SK-N-SH (cell line): ENCODE measurements around the gene SIRPA. TPM values are rescaled to one million over a fixed set of nuclear protein-coding genes. Genes with fewer than 3 reads are reported as not detected.

ENCODE experiments used
- CTCF ChIA-PET: fragments of 300-600, 350-600 bp; formaldehyde crosslinking; extraction: SDS; loops from one replicate; lab custom pipeline; 2021; lab: Yijun Ruan, JAX
- POLR2A ChIA-PET: fragments of 350-600 bp; sonication (Branson Sonifier 250); formaldehyde crosslinking; extraction: SDS; loops from one replicate; lab custom pipeline; 2020; ENCODE audit warnings: antibody characterized with exemption, inconsistent platforms; lab: Yijun Ruan, JAX
- DNase-seq: peaks from one replicate; pipeline ENCODE4 v3.0.0; 2012
- H2AFZ ChIP-seq: fragments of 200-600 bp; sonication (generic); 2 replicates; pipeline ENCODE4 v1.8.1; 2016; ENCODE audit warnings: antibody characterized with exemption, mild to moderate bottlenecking, low read depth
- H3F3A ChIP-seq: fragments of 200-600 bp; sonication (generic); replicated peaks from 2 replicates; pipeline ENCODE3; 2016; ENCODE audit warnings: antibody characterized with exemption, mild to moderate bottlenecking; ENCODE audit not compliant: insufficient read depth
- H3K27ac ChIP-seq, 2 experiments: fragments of 200-500 bp in 1 of 2; fragments of 200-600 bp in 1 of 2; sonication (Bioruptor generic) in 1 of 2; sonication (generic), shearing (Covaris generic) in 1 of 2; 2 replicates each; pipeline versions ENCODE4 v1.5.1 to v1.6.1; 2014 to 2016; ENCODE audit warnings: low read depth in 2 of 2, inconsistent platforms in 1 of 2, low read length in 1 of 2, mild to moderate bottlenecking in 1 of 2, mixed read lengths in 1 of 2
- H3K27me3 ChIP-seq: fragments of 200-600 bp; sonication (generic), shearing (Covaris generic); 2 replicates; pipeline ENCODE4 v1.6.1; 2016; ENCODE audit warnings: mixed run types; ENCODE audit not compliant: insufficient read depth
- H3K36me3 ChIP-seq, 2 experiments: fragments of 200-500 bp in 1 of 2; fragments of 200-600 bp in 1 of 2; sonication (Bioruptor generic) in 1 of 2; sonication (generic) in 1 of 2; replicated peaks in 1 of 2; 2 replicates each; pipeline versions ENCODE3 to v1.5.1; 2014 to 2016; ENCODE audit warnings: low read length in 1 of 2, mild to moderate bottlenecking in 1 of 2; ENCODE audit not compliant: insufficient read depth in 2 of 2, control insufficient read depth in 1 of 2
- H3K4me1 ChIP-seq, 2 experiments: fragments of 200-500 bp in 1 of 2; fragments of 200-600 bp in 1 of 2; sonication (Bioruptor generic) in 1 of 2; sonication (generic), shearing (Covaris generic) in 1 of 2; 2 replicates each; pipeline versions ENCODE4 v1.5.1 to v1.6.1; 2014 to 2016; ENCODE audit warnings: low read depth in 1 of 2, low read length in 1 of 2, mixed run types in 1 of 2; ENCODE audit not compliant: insufficient read depth in 2 of 2, control insufficient read depth in 1 of 2
- H3K4me2 ChIP-seq: fragments of 200-600 bp; sonication (generic), shearing (Covaris generic); 2 replicates; pipeline ENCODE4 v1.6.1; 2017; ENCODE audit warnings: mixed run types
- H3K4me3 ChIP-seq, 2 experiments: fragments of 200-500 bp in 1 of 2; fragments of 200-600 bp in 1 of 2; sonication (Bioruptor generic) in 1 of 2; sonication (generic), shearing (Covaris generic) in 1 of 2; 2 replicates each; pipeline versions ENCODE4 v1.5.1 to v1.8.1; 2014 to 2016; ENCODE audit warnings: low read depth in 2 of 2, inconsistent platforms in 1 of 2, low read length in 1 of 2, mild to moderate bottlenecking in 1 of 2, mixed read lengths in 1 of 2, moderate library complexity in 1 of 2
- H3K79me2 ChIP-seq: fragments of 200-600 bp; sonication (generic); 2 replicates; pipeline ENCODE4 v1.8.1; 2017; ENCODE audit warnings: mild to moderate bottlenecking; ENCODE audit not compliant: insufficient read depth
- H3K9ac ChIP-seq: fragments of 200-600 bp; sonication (generic); 2 replicates; pipeline ENCODE4 v1.6.1; 2017; ENCODE audit warnings: mixed run types
- H3K9me2 ChIP-seq: fragments of 200-600 bp; sonication (generic); 2 replicates; pipeline ENCODE4 v1.6.1; 2017; ENCODE audit warnings: mixed run types
- H3K9me3 ChIP-seq: fragments of 200-600 bp; sonication (generic); 2 replicates; pipeline ENCODE4 v1.6.1; 2017; ENCODE audit warnings: mixed run types, mild to moderate bottlenecking, moderate library complexity
- H4K20me1 ChIP-seq: fragments of 200-600 bp; sonication (generic); 2 replicates; pipeline ENCODE4 v1.6.1; 2017; ENCODE audit warnings: mild to moderate bottlenecking, mixed run types; ENCODE audit not compliant: insufficient read depth
- CHD2 ChIP-seq: fragments of 150-350 bp; IDR thresholded peaks from 2 replicates; pipeline ENCODE4 v1.6.1; 2018; ENCODE audit warnings: low read length; ENCODE audit not compliant: partially characterized antibody
- CTCF ChIP-seq: fragments of 200-600 bp; sonication (generic); IDR thresholded peaks from 2 replicates; pipeline ENCODE4 v1.6.1; 2017; ENCODE audit warnings: antibody characterized with exemption, mild to moderate bottlenecking, moderate library complexity
- ELF1 ChIP-seq: IDR thresholded peaks from 2 replicates; pipeline ENCODE4 v1.4.0; 2012
- EP300 ChIP-seq, 2 experiments: IDR thresholded peaks; 2 replicates each; pipeline versions ENCODE4 v1.4.0 to v1.6.1; 2012; ENCODE audit warnings: borderline replicate concordance in 1 of 2, low read depth in 1 of 2, low read length in 1 of 2
- EZH2phosphoT487 ChIP-seq: fragments of 200-600 bp; sonication (generic); IDR thresholded peaks from 2 replicates; pipeline ENCODE4 v1.6.1; 2017; ENCODE audit warnings: low read depth, mixed run types, mild to moderate bottlenecking, antibody characterized with exemption, moderate library complexity, borderline replicate concordance
- FOSL2 ChIP-seq: IDR thresholded peaks from 2 replicates; pipeline ENCODE4 v1.4.0; 2012; ENCODE audit warnings: low read depth, mild to moderate bottlenecking, moderate library complexity, borderline replicate concordance
- GATA2 ChIP-seq: sonication (generic); formaldehyde crosslinking; IDR thresholded peaks from 2 replicates; pipeline ENCODE4 v1.5.0; 2020; ENCODE audit warnings: mild to moderate bottlenecking, missing genetic modification reagents
- JUND ChIP-seq: IDR thresholded peaks from 2 replicates; pipeline ENCODE4 v1.4.0; 2012
- MXI1 ChIP-seq: IDR thresholded peaks from 2 replicates; pipeline ENCODE4 v1.6.1; 2012; ENCODE audit warnings: mild to moderate bottlenecking, low read depth, low read length, improper control_type of control experiment
- NRF1 ChIP-seq: IDR thresholded peaks from 2 replicates; pipeline ENCODE4 v1.6.1; 2012; ENCODE audit warnings: low read depth, mild to moderate bottlenecking, low read length
- POLR2AphosphoS5 ChIP-seq: IDR thresholded peaks from 2 replicates; pipeline ENCODE4 v1.6.1; 2012; ENCODE audit warnings: low read depth, low read length
- REST ChIP-seq: IDR thresholded peaks from 2 replicates; pipeline ENCODE4 v1.6.1; 2012; ENCODE audit warnings: mild to moderate bottlenecking, low read depth, low read length, moderate library complexity
- RXRA ChIP-seq: IDR thresholded peaks from 2 replicates; pipeline ENCODE4 v1.4.0; 2012; ENCODE audit warnings: low read depth, mild to moderate bottlenecking, borderline replicate concordance
- TCF12 ChIP-seq: IDR thresholded peaks from 2 replicates; pipeline ENCODE4 v1.4.0; 2012
- TEAD4 ChIP-seq: IDR thresholded peaks from 2 replicates; pipeline ENCODE4 v1.4.0; 2012; ENCODE audit warnings: mild to moderate bottlenecking, borderline replicate concordance; ENCODE audit not compliant: insufficient read depth
- YY1 ChIP-seq: IDR thresholded peaks from 2 replicates; pipeline ENCODE4 v1.4.0; 2012; ENCODE audit warnings: low read depth, mild to moderate bottlenecking
- ZBTB33 ChIP-seq: IDR thresholded peaks from 2 replicates; pipeline ENCODE4 v1.4.0; 2012; ENCODE audit warnings: low read depth, borderline replicate concordance
- WGBS: methylation state at CpG from one replicate; pipeline ENCODE4 v1.1.6; 2017; ENCODE audit warnings: low lambda C conversion rate; 5-methylcytosine and 5-hydroxymethylcytosine counted together
- polyA plus RNA-seq, 3 experiments: library from polyadenylated mRNA; depleted of rRNA; stranded (reverse); fragments of >200 nt; gene quantifications; 2 replicates each; pipeline ENCODE4 v1.2.3, GENCODE V29; 2012

Gene SIRPA
- polyA plus RNA-seq, 1 of the 3 experiments (the other 2 are of a cell fraction), result 9.1 TPM

- no peak for DNase-seq
- no peaks in the 10 kb centered on the region for H3K36me3 ChIP-seq
- no peak overlapping the region for H3K27ac ChIP-seq
- POLR2A ChIA-PET, result no interaction called here
- 54% methylated on average over 3 of the region's 3 CpGs for WGBS
- no peak overlapping the region for H3K9ac ChIP-seq
- H3K27me3 ChIP-seq, result no peaks in the 10 kb centered on the region
- no peaks in the 10 kb centered on the region for H4K20me1 ChIP-seq
- H2AFZ ChIP-seq, result no peak overlapping the region
- TF ChIP-seq TEAD4, result no peak
- no peak for TF ChIP-seq MXI1
- TF ChIP-seq ELF1, result no peak
- no peak for TF ChIP-seq CHD2
- no peak for TF ChIP-seq NRF1
- TF ChIP-seq ZBTB33, result no peak
- TF ChIP-seq EP300 (IDR thresholded peaks at IDR 0.05; ENCODE audit: borderline replicate concordance in 1 of 2, low read depth in 1 of 2, low read length in 1 of 2), result no peak
- no peak for TF ChIP-seq JUND
- no peak for TF ChIP-seq FOSL2
- H3K4me1 ChIP-seq, result peaks cover 0 to 6% of the 10 kb centered on the region in 2 experiments; a peak in 1 of 4 replicates
- no peak overlapping the region for H3K4me2 ChIP-seq
- no peak overlapping the region for H3K4me3 ChIP-seq
- no peaks in the 10 kb centered on the region for H3K9me2 ChIP-seq
- H3K9me3 ChIP-seq, result no peaks in the 10 kb centered on the region
- CTCF ChIA-PET, result interaction anchor here (1.2 to 1.5 kb wide), 4 partner anchors 11 to 140 kb away, joined by 3 to 5 read pairs (median 4); no protein-coding TSS in a partner anchor
- no peaks in the 10 kb centered on the region for H3F3A ChIP-seq
- no peaks in the 10 kb centered on the region for H3K79me2 ChIP-seq
These were observed 28.4 kb upstream of the SIRPA start for GRCh38 chr20:1866834-1867233.

- POLR2A ChIA-PET, result no interaction called here
- WGBS, result 60% methylated on average over 3 of the region's 3 CpGs
- CTCF ChIA-PET, result interaction anchor here (0.7 to 1.5 kb wide), 5 partner anchors 12 to 139 kb away, joined by 3 to 5 read pairs (median 3); no protein-coding TSS in a partner anchor
- TF ChIP-seq YY1 (no peak), MXI1 (no peak), ZBTB33 (no peak), RXRA (no peak), TCF12 (no peak), REST (no peak), GATA2 (CRISPR knock-in tag) (no peak), CTCF (no peak), EZH2phosphoT487 (no peak), POLR2AphosphoS5 (no peak)
These were observed 27.5 kb upstream of the SIRPA start for GRCh38 chr20:1867495-1868260.

More at GRCh38 chr20:1867495-1868260, 27.5 kb upstream of the SIRPA start:
- H4K20me1 ChIP-seq, result no peaks in the 10 kb centered on the region
- no peaks in the 10 kb centered on the region for H3K79me2 ChIP-seq
- H3K4me1 ChIP-seq, result peaks cover 0 to 6% of the 10 kb centered on the region in 2 experiments; a peak in 1 of 4 replicates
- H2AFZ ChIP-seq, result no peak overlapping the region
- no peak for DNase-seq
- H3K36me3 ChIP-seq, result no peaks in the 10 kb centered on the region
- no peak overlapping the region for H3K4me3 ChIP-seq
- no peaks in the 10 kb centered on the region for H3K9me3 ChIP-seq
- H3K27ac ChIP-seq, result no peak overlapping the region
- no peaks in the 10 kb centered on the region for H3F3A ChIP-seq
- no peak overlapping the region for H3K4me2 ChIP-seq
- H3K9ac ChIP-seq, result no peak overlapping the region
- H3K9me2 ChIP-seq, result no peaks in the 10 kb centered on the region
- H3K27me3 ChIP-seq, result no peaks in the 10 kb centered on the region
